Caco-2 (cell line): ENCODE data around the gene LRRC51. TPM values are rescaled to one million over a fixed set of nuclear protein-coding genes. Genes with fewer than 3 reads are reported as not detected.

Source experiments
- BruUV-seq: library from RNA; stranded (reverse); fragments of 400-500 nt; replicated peaks from 2 replicates; lab custom pipeline; 2021; lab: Mats Ljungman, UMichigan
- CTCF ChIA-PET: fragments of 300-600 bp; sonication (Branson Sonifier 250); formaldehyde crosslinking; loops from one replicate; lab custom pipeline; 2022; ENCODE audit warnings: antibody characterized with exemption; lab: Charles Lee
- POLR2A ChIA-PET: fragments of 300-600 bp; sonication (Branson Sonifier 250); formaldehyde crosslinking; loops from one replicate; lab custom pipeline; 2022; ENCODE audit warnings: antibody characterized with exemption; lab: Charles Lee
- DNase-seq, 2 experiments: peaks; one replicate each; pipeline versions ENCODE4 v3.0.0 to v3.0.0-alpha.2; 2020 to 2022
- H3K27me3 ChIP-seq: replicated peaks from 2 replicates; pipeline ENCODE4 v1.6.0; 2011; ENCODE audit warnings: low read length; ENCODE audit not compliant: control insufficient read depth, insufficient read depth
- H3K36me3 ChIP-seq: 2 replicates; pipeline ENCODE4 v1.5.1; 2011; ENCODE audit warnings: low read length; ENCODE audit not compliant: control insufficient read depth, insufficient read depth
- H3K4me1 ChIP-seq: fragments of 250-450 bp; sonication (Bioruptor Pico); 2 replicates; pipeline ENCODE4 v1.5.1; 2020; ENCODE audit warnings: mild to moderate bottlenecking
- H3K4me3 ChIP-seq: 2 replicates; pipeline ENCODE4 v1.5.1; 2011; ENCODE audit warnings: low read depth, mild to moderate bottlenecking, control low read depth, low read length
- H3K9me3 ChIP-seq: fragments of 250-450 bp; sonication (Bioruptor Pico); 2 replicates; pipeline ENCODE4 v1.5.1; 2020; ENCODE audit warnings: mild to moderate bottlenecking, moderate library complexity
- H3K27ac Mint-ChIP-seq: one replicate; pipeline ENCODE4 v1.8.0; 2022; ENCODE audit warnings: mixed read lengths; ENCODE audit not compliant: unreplicated experiment
- H3K27me3 Mint-ChIP-seq: one replicate; pipeline ENCODE4 v1.8.0; 2022; ENCODE audit warnings: mixed read lengths; ENCODE audit not compliant: insufficient read depth, unreplicated experiment
- H3K36me3 Mint-ChIP-seq: one replicate; pipeline ENCODE4 v1.8.0; 2022; ENCODE audit warnings: mild to moderate bottlenecking, mixed read lengths; ENCODE audit not compliant: insufficient read depth, unreplicated experiment
- H3K4me1 Mint-ChIP-seq: one replicate; pipeline ENCODE4 v1.8.0; 2022; ENCODE audit warnings: low read depth, mixed read lengths; ENCODE audit not compliant: unreplicated experiment
- H3K4me3 Mint-ChIP-seq: one replicate; pipeline ENCODE4 v1.8.0; 2022; ENCODE audit warnings: mild to moderate bottlenecking, moderate library complexity, mixed read lengths; ENCODE audit not compliant: unreplicated experiment
- H3K9me3 Mint-ChIP-seq: one replicate; pipeline ENCODE4 v1.8.0; 2022; ENCODE audit warnings: mixed read lengths; ENCODE audit not compliant: unreplicated experiment
- intact Hi-C: fragments of 100-400 bp; cut with micrococcal nuclease; formaldehyde crosslinking; loops from one replicate; pipeline ENCODE4 v1.10.0; 2022; ENCODE audit not compliant: unreplicated experiment
- total RNA-seq: library from RNA; stranded (reverse); gene quantifications from 2 replicates; pipeline ENCODE4 v1.2.3, GENCODE V29; 2022
- TF ChIP-seq, protein P1 (sequence below), 2 experiments: fragments of 200-600 bp in 1 of 2; IDR thresholded peaks; 1 replicate in 1 of 2; 2 replicates in 1 of 2; pipeline versions ENCODE4 v1.5.1 to v1.8.0; 2011 to 2022; ENCODE audit warnings: antibody characterized with exemption in 1 of 2, control low read depth in 1 of 2, inconsistent platforms in 1 of 2, low read depth in 1 of 2, low read length in 1 of 2, mild to moderate bottlenecking in 1 of 2, moderate library complexity in 1 of 2; ENCODE audit not compliant: insufficient read depth in 1 of 2, severe bottlenecking in 1 of 2, unreplicated experiment in 1 of 2

The LRRC51 gene
- total RNA-seq, 1 experiment from 2014 or later = 13.8 TPM

DNA sequence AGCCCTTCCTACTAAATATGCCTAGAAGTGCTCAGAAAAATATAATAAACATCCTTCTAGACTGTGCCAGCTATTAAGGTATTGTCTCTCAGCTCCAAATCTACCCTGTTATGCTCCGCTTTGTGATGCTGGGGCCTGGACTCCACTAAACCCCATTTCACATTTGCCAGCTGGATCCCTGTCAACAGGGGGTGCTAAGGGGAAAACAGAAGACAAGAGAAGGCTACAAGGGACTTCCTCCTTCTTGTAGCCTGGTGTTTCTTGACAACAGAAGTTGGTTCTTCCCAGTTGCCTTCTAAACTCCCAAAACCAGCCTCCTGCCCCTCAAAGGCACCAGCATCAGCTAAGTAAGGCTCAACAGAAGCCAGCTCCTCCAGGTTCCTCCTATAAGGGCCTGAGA lies 5.5 kb upstream of the LRRC51 start:
- TF ChIP-seq, protein P1, sequence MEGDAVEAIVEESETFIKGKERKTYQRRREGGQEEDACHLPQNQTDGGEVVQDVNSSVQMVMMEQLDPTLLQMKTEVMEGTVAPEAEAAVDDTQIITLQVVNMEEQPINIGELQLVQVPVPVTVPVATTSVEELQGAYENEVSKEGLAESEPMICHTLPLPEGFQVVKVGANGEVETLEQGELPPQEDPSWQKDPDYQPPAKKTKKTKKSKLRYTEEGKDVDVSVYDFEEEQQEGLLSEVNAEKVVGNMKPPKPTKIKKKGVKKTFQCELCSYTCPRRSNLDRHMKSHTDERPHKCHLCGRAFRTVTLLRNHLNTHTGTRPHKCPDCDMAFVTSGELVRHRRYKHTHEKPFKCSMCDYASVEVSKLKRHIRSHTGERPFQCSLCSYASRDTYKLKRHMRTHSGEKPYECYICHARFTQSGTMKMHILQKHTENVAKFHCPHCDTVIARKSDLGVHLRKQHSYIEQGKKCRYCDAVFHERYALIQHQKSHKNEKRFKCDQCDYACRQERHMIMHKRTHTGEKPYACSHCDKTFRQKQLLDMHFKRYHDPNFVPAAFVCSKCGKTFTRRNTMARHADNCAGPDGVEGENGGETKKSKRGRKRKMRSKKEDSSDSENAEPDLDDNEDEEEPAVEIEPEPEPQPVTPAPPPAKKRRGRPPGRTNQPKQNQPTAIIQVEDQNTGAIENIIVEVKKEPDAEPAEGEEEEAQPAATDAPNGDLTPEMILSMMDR (IDR thresholded peaks at IDR 0.05; ENCODE audit: insufficient read depth in 1 of 2, low read depth in 1 of 2, low read length in 1 of 2, severe bottlenecking in 1 of 2, unreplicated experiment in 1 of 2) = peak in 1 of 2 experiments; percentile 28
- H3K4me1 Mint-ChIP-seq = peaks cover 27% of the 10 kb centered on the region
- no peak overlapping the region for H3K4me3 Mint-ChIP-seq
- DNase-seq = no peak
- no TSS peak for BruUV-seq
- peaks cover 17% of the 10 kb centered on the region for H3K36me3 Mint-ChIP-seq
- Histone ChIP-seq H3K27me3 (no peaks in the 10 kb centered on the region), H3K36me3 (0 out of 2 replicates have a peak, but pooled peaks cover 3% of the 10 kb centered on the region), H3K9me3 (no peaks in the 10 kb centered on the region), H3K4me1 (peaks cover 25% of the 10 kb centered on the region), H3K4me3 (no peak overlapping the region)
- no peaks in the 10 kb centered on the region for H3K27me3 Mint-ChIP-seq
- POLR2A ChIA-PET = interaction anchor here (1.0 kb wide), 1 partner anchor 36 kb away, joined by 3 read pairs; no protein-coding TSS in a partner anchor
- no peaks in the 10 kb centered on the region for H3K9me3 Mint-ChIP-seq
- H3K27ac Mint-ChIP-seq = peak overlapping the region; percentile 24
- intact Hi-C loops = no loop called here
- CTCF ChIA-PET = interaction anchor here (0.8 to 1.0 kb wide), 3 partner anchors 19 to 50 kb away, joined by 3 to 6 read pairs (median 3); no protein-coding TSS in a partner anchor

DNA sequence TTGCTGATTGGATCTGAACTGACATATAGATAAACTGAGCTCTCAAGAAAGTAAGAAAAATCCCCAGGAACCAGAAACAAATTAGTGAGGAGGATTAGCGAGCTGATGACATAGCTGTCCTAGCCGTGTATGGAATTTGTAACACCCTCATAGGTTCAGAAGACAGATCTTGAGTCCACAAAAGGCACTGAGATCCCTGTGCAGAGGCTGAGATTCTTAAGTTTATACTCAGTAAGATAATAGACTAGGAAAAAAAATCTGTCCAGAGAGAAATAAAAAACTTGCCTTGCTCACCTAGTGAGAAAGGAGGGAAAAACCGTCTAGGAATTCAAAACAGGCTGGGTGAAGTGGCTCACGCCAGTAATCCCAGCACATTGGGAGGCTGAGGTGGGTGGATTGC lies 4.9 kb upstream of the LRRC51 start:
- Mint-ChIP-seq H3K36me3 (peaks cover 24% of the 10 kb centered on the region), H3K4me3 (no peak overlapping the region), H3K4me1 (peaks cover 27% of the 10 kb centered on the region), H3K9me3 (no peaks in the 10 kb centered on the region), H3K27ac (peak overlapping the region; percentile 24), H3K27me3 (no peaks in the 10 kb centered on the region)
- peaks cover 22% of the 10 kb centered on the region for H3K4me1 ChIP-seq
- DNase-seq = no peak
- H3K4me3 ChIP-seq = no peak overlapping the region
- ChIA-PET POLR2A (interaction anchor here (1.0 kb wide), 1 partner anchor 36 kb away, joined by 3 read pairs; no protein-coding TSS in a partner anchor), CTCF (interaction anchor here (0.6 to 1.0 kb wide), 2 partner anchors 9 to 36 kb away, joined by 3 to 8 read pairs; no protein-coding TSS in a partner anchor)
- BruUV-seq = no TSS peak
- no peaks in the 10 kb centered on the region for H3K27me3 ChIP-seq
- intact Hi-C loops = no loop called here
- H3K36me3 ChIP-seq = 0 out of 2 replicates have a peak, but pooled peaks cover 3% of the 10 kb centered on the region
- TF ChIP-seq, protein P1 (IDR thresholded peaks at IDR 0.05; ENCODE audit: insufficient read depth in 1 of 2, low read depth in 1 of 2, low read length in 1 of 2, severe bottlenecking in 1 of 2, unreplicated experiment in 1 of 2) = no peak
- H3K9me3 ChIP-seq = no peaks in the 10 kb centered on the region

DNA sequence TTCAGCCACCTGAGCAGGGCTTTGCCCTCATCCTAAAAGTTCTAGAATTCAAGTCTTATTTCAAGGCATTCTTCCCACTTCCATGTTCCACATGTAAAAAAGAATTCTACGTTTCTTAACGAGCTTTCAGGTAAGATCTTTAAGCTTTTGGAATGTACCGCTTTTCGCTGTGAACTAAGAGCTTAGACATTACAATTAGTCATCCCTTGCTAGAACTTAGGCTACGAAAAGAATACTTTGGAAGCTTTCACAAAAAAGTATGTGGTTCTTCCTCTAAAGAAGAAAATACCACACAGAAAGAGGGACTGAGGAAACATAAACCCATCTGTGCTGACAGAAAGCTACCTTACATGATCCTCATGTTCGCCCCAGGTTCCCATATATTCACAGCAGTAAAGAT lies 2.2 kb upstream of the LRRC51 start:
- Mint-ChIP-seq H3K9me3 (no peaks in the 10 kb centered on the region), H3K27me3 (no peaks in the 10 kb centered on the region), H3K4me1 (peaks cover 30% of the 10 kb centered on the region), H3K27ac (no peak overlapping the region), H3K36me3 (peaks cover 22% of the 10 kb centered on the region), H3K4me3 (peak overlapping the region; percentile 86)
- BruUV-seq = TSS peak; percentile 37
- H3K27me3 ChIP-seq = no peaks in the 10 kb centered on the region
- no peak overlapping the region for H3K4me3 ChIP-seq
- ChIA-PET POLR2A (no interaction called here), CTCF (interaction anchor here (1.7 kb wide), 1 partner anchor 53 kb away, joined by 8 read pairs; no protein-coding TSS in a partner anchor)
- peaks cover 19% of the 10 kb centered on the region for H3K4me1 ChIP-seq
- 0 out of 2 replicates have a peak, but pooled peaks cover 3% of the 10 kb centered on the region for H3K36me3 ChIP-seq
- TF ChIP-seq, protein P1 (IDR thresholded peaks at IDR 0.05; ENCODE audit: insufficient read depth in 1 of 2, low read depth in 1 of 2, low read length in 1 of 2, severe bottlenecking in 1 of 2, unreplicated experiment in 1 of 2) = no peak
- H3K9me3 ChIP-seq = no peaks in the 10 kb centered on the region
- intact Hi-C loops = no loop called here
- DNase-seq = no peak
